ENCODE measurements around the gene SCG5. TPM values are rescaled to one million over a fixed set of nuclear protein-coding genes. Genes with fewer than 3 reads are reported as not detected.

Gene SCG5
- polyA plus RNA-seq, 2 donors = 0.35 to 0.37 TPM

- no peak overlapping the region for H3K27ac ChIP-seq (ENCODE audit: low read depth in 2 of 2, low read length in 1 of 2)
- H3K27me3 ChIP-seq (ENCODE audit: control insufficient read depth in 1 of 2, insufficient read depth in 2 of 2, low read length in 2 of 2) = no peaks in the 10 kb centered on the region
- no peak overlapping the region for H3K4me3 ChIP-seq (ENCODE audit: low read depth in 1 of 2, low read length in 2 of 2)
- peaks cover 0 to 4% of the 10 kb centered on the region in 2 donors for H3K4me1 ChIP-seq (ENCODE audit: control insufficient read depth in 2 of 2, insufficient read depth in 2 of 2, low read length in 1 of 2)
- H3K9me3 ChIP-seq (ENCODE audit: control insufficient read depth in 2 of 2, insufficient read depth in 1 of 2, low read depth in 1 of 2, low read length in 1 of 2) = no peaks in the 10 kb centered on the region
- 97 to 98% methylated on average over 1 of the region's 1 CpG for WGBS, 2 donors
- no peaks in the 10 kb centered on the region for H3K36me3 ChIP-seq (ENCODE audit: control insufficient read depth in 2 of 2, insufficient read depth in 2 of 2, low read length in 1 of 2)
Measured at GRCh38 chr15:32637704-32638103, 3.8 kb upstream of the SCG5 start.

GRCh38 chr15:32642667-32643435 is 1.3 kb downstream of the SCG5 start:
- H3K36me3 ChIP-seq (ENCODE audit: control insufficient read depth in 2 of 2, insufficient read depth in 2 of 2, low read length in 1 of 2) = no peaks in the 10 kb centered on the region
- H3K27me3 ChIP-seq (ENCODE audit: control insufficient read depth in 1 of 2, insufficient read depth in 2 of 2, low read length in 2 of 2) = no peaks in the 10 kb centered on the region
- no peak overlapping the region for H3K27ac ChIP-seq (ENCODE audit: low read depth in 2 of 2, low read length in 1 of 2)
- no peaks in the 10 kb centered on the region for H3K9me3 ChIP-seq (ENCODE audit: control insufficient read depth in 2 of 2, insufficient read depth in 1 of 2, low read depth in 1 of 2, low read length in 1 of 2)
- H3K4me3 ChIP-seq (ENCODE audit: low read depth in 1 of 2, low read length in 2 of 2) = no peak overlapping the region
- H3K4me1 ChIP-seq (ENCODE audit: control insufficient read depth in 2 of 2, insufficient read depth in 2 of 2, low read length in 1 of 2) = peaks cover 0 to 4% of the 10 kb centered on the region in 2 donors
- 76 to 82% methylated on average over 5 of the region's 5 CpGs for WGBS, 2 donors

GRCh38 chr15:32643907-32644445 is 2.5 kb downstream of the SCG5 start:
- H3K4me1 ChIP-seq (ENCODE audit: control insufficient read depth in 2 of 2, insufficient read depth in 2 of 2, low read length in 1 of 2) = peaks cover 0 to 4% of the 10 kb centered on the region in 2 donors
- H3K4me3 ChIP-seq (ENCODE audit: low read depth in 1 of 2, low read length in 2 of 2) = no peak overlapping the region
- no peaks in the 10 kb centered on the region for H3K36me3 ChIP-seq (ENCODE audit: control insufficient read depth in 2 of 2, insufficient read depth in 2 of 2, low read length in 1 of 2)
- H3K9me3 ChIP-seq (ENCODE audit: control insufficient read depth in 2 of 2, insufficient read depth in 1 of 2, low read depth in 1 of 2, low read length in 1 of 2) = no peaks in the 10 kb centered on the region
- H3K27me3 ChIP-seq (ENCODE audit: control insufficient read depth in 1 of 2, insufficient read depth in 2 of 2, low read length in 2 of 2) = no peaks in the 10 kb centered on the region
- H3K27ac ChIP-seq (ENCODE audit: low read depth in 2 of 2, low read length in 1 of 2) = no peak overlapping the region
- WGBS, 2 donors = 63 to 71% methylated on average over 1 of the region's 1 CpG

GRCh38 chr15:32646291-32646690 is 4.8 kb downstream of the SCG5 start:
- no peaks in the 10 kb centered on the region for H3K36me3 ChIP-seq (ENCODE audit: control insufficient read depth in 2 of 2, insufficient read depth in 2 of 2, low read length in 1 of 2)
- H3K4me3 ChIP-seq (ENCODE audit: low read depth in 1 of 2, low read length in 2 of 2) = no peak overlapping the region
- no peaks in the 10 kb centered on the region for H3K27me3 ChIP-seq (ENCODE audit: control insufficient read depth in 1 of 2, insufficient read depth in 2 of 2, low read length in 2 of 2)
- peaks cover 0 to 4% of the 10 kb centered on the region in 2 donors for H3K4me1 ChIP-seq (ENCODE audit: control insufficient read depth in 2 of 2, insufficient read depth in 2 of 2, low read length in 1 of 2)
- H3K9me3 ChIP-seq (ENCODE audit: control insufficient read depth in 2 of 2, insufficient read depth in 1 of 2, low read depth in 1 of 2, low read length in 1 of 2) = no peaks in the 10 kb centered on the region
- WGBS, 2 donors = 61 to 62% methylated on average over 5 of the region's 5 CpGs
- H3K27ac ChIP-seq (ENCODE audit: low read depth in 2 of 2, low read length in 1 of 2) = no peak overlapping the region

- WGBS, 2 donors = 64 to 73% methylated on average over 5 of the region's 5 CpGs
- Histone ChIP-seq H3K4me3 (ENCODE audit: low read depth in 1 of 2, low read length in 2 of 2) (no peak overlapping the region), H3K36me3 (ENCODE audit: control insufficient read depth in 2 of 2, insufficient read depth in 2 of 2, low read length in 1 of 2) (no peaks in the 10 kb centered on the region), H3K9me3 (ENCODE audit: control insufficient read depth in 2 of 2, insufficient read depth in 1 of 2, low read depth in 1 of 2, low read length in 1 of 2) (no peaks in the 10 kb centered on the region), H3K27me3 (ENCODE audit: control insufficient read depth in 1 of 2, insufficient read depth in 2 of 2, low read length in 2 of 2) (no peaks in the 10 kb centered on the region), H3K4me1 (ENCODE audit: control insufficient read depth in 2 of 2, insufficient read depth in 2 of 2, low read length in 1 of 2) (no peaks in the 10 kb centered on the region), H3K27ac (ENCODE audit: low read depth in 2 of 2, low read length in 1 of 2) (no peak overlapping the region)
Measured at GRCh38 chr15:32649342-32649741, 7.8 kb downstream of the SCG5 start.

- 45% methylated on average over 6 of the region's 6 CpGs for WGBS, 2 donors
- no peak overlapping the region for H3K4me3 ChIP-seq (ENCODE audit: low read depth in 1 of 2, low read length in 2 of 2)
Measured at GRCh38 chr15:32651229-32651837, 9.8 kb downstream of the SCG5 start.

GRCh38 chr15:32652178-32652577 is 10.7 kb downstream of the SCG5 start:
- WGBS, 2 donors = 72 to 76% methylated on average over 3 of the region's 3 CpGs
- no peaks in the 10 kb centered on the region for H3K9me3 ChIP-seq (ENCODE audit: control insufficient read depth in 2 of 2, insufficient read depth in 1 of 2, low read depth in 1 of 2, low read length in 1 of 2)
- no peaks in the 10 kb centered on the region for H3K36me3 ChIP-seq (ENCODE audit: control insufficient read depth in 2 of 2, insufficient read depth in 2 of 2, low read length in 1 of 2)
- H3K27me3 ChIP-seq (ENCODE audit: control insufficient read depth in 1 of 2, insufficient read depth in 2 of 2, low read length in 2 of 2) = no peaks in the 10 kb centered on the region
- no peak overlapping the region for H3K4me3 ChIP-seq (ENCODE audit: low read depth in 1 of 2, low read length in 2 of 2)
- peaks cover 0 to 3% of the 10 kb centered on the region in 2 donors for H3K4me1 ChIP-seq (ENCODE audit: control insufficient read depth in 2 of 2, insufficient read depth in 2 of 2, low read length in 1 of 2)
- no peak overlapping the region for H3K27ac ChIP-seq (ENCODE audit: low read depth in 2 of 2, low read length in 1 of 2)

More at GRCh38 chr15:32651229-32651837, 9.8 kb downstream of the SCG5 start:
- H3K4me1 ChIP-seq (ENCODE audit: control insufficient read depth in 2 of 2, insufficient read depth in 2 of 2, low read length in 1 of 2) = no peaks in the 10 kb centered on the region
- H3K9me3 ChIP-seq (ENCODE audit: control insufficient read depth in 2 of 2, insufficient read depth in 1 of 2, low read depth in 1 of 2, low read length in 1 of 2) = no peaks in the 10 kb centered on the region
- H3K27me3 ChIP-seq (ENCODE audit: control insufficient read depth in 1 of 2, insufficient read depth in 2 of 2, low read length in 2 of 2) = no peaks in the 10 kb centered on the region
- H3K27ac ChIP-seq (ENCODE audit: low read depth in 2 of 2, low read length in 1 of 2) = no peak overlapping the region
- no peaks in the 10 kb centered on the region for H3K36me3 ChIP-seq (ENCODE audit: control insufficient read depth in 2 of 2, insufficient read depth in 2 of 2, low read length in 1 of 2)

- Histone ChIP-seq H3K9me3 (ENCODE audit: control insufficient read depth in 2 of 2, insufficient read depth in 1 of 2, low read depth in 1 of 2, low read length in 1 of 2) (no peaks in the 10 kb centered on the region), H3K36me3 (ENCODE audit: control insufficient read depth in 2 of 2, insufficient read depth in 2 of 2, low read length in 1 of 2) (no peaks in the 10 kb centered on the region), H3K27ac (ENCODE audit: low read depth in 2 of 2, low read length in 1 of 2) (no peak overlapping the region), H3K4me1 (ENCODE audit: control insufficient read depth in 2 of 2, insufficient read depth in 2 of 2, low read length in 1 of 2) (peaks cover 0 to 10% of the 10 kb centered on the region in 2 donors), H3K4me3 (ENCODE audit: low read depth in 1 of 2, low read length in 2 of 2) (no peak overlapping the region), H3K27me3 (ENCODE audit: control insufficient read depth in 1 of 2, insufficient read depth in 2 of 2, low read length in 2 of 2) (no peaks in the 10 kb centered on the region)
- 59 to 72% methylated on average over 4 of the region's 4 CpGs for WGBS, 2 donors
Measured at GRCh38 chr15:32656091-32656490, 14.6 kb downstream of the SCG5 start.

GRCh38 chr15:32656496-32656895 is 15.0 kb downstream of the SCG5 start:
- no peak overlapping the region for H3K4me3 ChIP-seq (ENCODE audit: low read depth in 1 of 2, low read length in 2 of 2)
- no peaks in the 10 kb centered on the region for H3K9me3 ChIP-seq (ENCODE audit: control insufficient read depth in 2 of 2, insufficient read depth in 1 of 2, low read depth in 1 of 2, low read length in 1 of 2)
- no peaks in the 10 kb centered on the region for H3K27me3 ChIP-seq (ENCODE audit: control insufficient read depth in 1 of 2, insufficient read depth in 2 of 2, low read length in 2 of 2)
- no peaks in the 10 kb centered on the region for H3K36me3 ChIP-seq (ENCODE audit: control insufficient read depth in 2 of 2, insufficient read depth in 2 of 2, low read length in 1 of 2)
- no peak overlapping the region for H3K27ac ChIP-seq (ENCODE audit: low read depth in 2 of 2, low read length in 1 of 2)
- peaks cover 0 to 10% of the 10 kb centered on the region in 2 donors for H3K4me1 ChIP-seq (ENCODE audit: control insufficient read depth in 2 of 2, insufficient read depth in 2 of 2, low read length in 1 of 2)
- 92% methylated on average over 9 of the region's 9 CpGs for WGBS, 2 donors

Measured in esophagus (tissue), 2 donors.